HuH-7.5 (cell line): ENCODE data around the gene SCYL3.

Experiments
- DNase-seq: peaks from one replicate; pipeline ENCODE4 v3.0.0; 2011; ENCODE audit warnings: low spot score

The SCYL3 gene

GRCh38 chr1:169900571-169900970, 6.9 kb upstream of the SCYL3 start:
- DNase-seq: no peak

- no peak for DNase-seq
Observed at GRCh38 chr1:169899519-169900217, 6.0 kb upstream of the SCYL3 start.

- DNase-seq: no peak
Observed at GRCh38 chr1:169896013-169896412, 2.3 kb upstream of the SCYL3 start.

GRCh38 chr1:169894424-169895145, 889 bp upstream of the SCYL3 start:
- DNase-seq: no peak

GRCh38 chr1:169892927-169893644, 610 bp downstream of the SCYL3 start:
- DNase-seq: no peak

- DNase-seq: no peak
Observed at GRCh38 chr1:169892176-169892926, 1.3 kb downstream of the SCYL3 start.

- DNase-seq: no peak
Observed at GRCh38 chr1:169891539-169891885, 2.2 kb downstream of the SCYL3 start.

- DNase-seq: peak; percentile 22
Observed at GRCh38 chr1:169890761-169891538, 2.7 kb downstream of the SCYL3 start.

- no peak for DNase-seq
Observed at GRCh38 chr1:169889871-169890270, 3.8 kb downstream of the SCYL3 start.

- DNase-seq: no peak
Observed at GRCh38 chr1:169886931-169887330, 6.8 kb downstream of the SCYL3 start.

GRCh38 chr1:169886422-169886821, 7.3 kb downstream of the SCYL3 start:
- DNase-seq: no peak

GRCh38 chr1:169885207-169885606, 8.5 kb downstream of the SCYL3 start:
- DNase-seq: no peak

GRCh38 chr1:169884634-169885033, 9.1 kb downstream of the SCYL3 start:
- DNase-seq: no peak

- DNase-seq: no peak
Observed at GRCh38 chr1:169882039-169882511, 11.6 kb downstream of the SCYL3 start.

- no peak for DNase-seq
Observed at GRCh38 chr1:169879034-169879840, 14.5 kb downstream of the SCYL3 start.

GRCh38 chr1:169878498-169878897, 15.2 kb downstream of the SCYL3 start:
- no peak for DNase-seq

GRCh38 chr1:169877800-169878491, 15.8 kb downstream of the SCYL3 start:
- DNase-seq: no peak

GRCh38 chr1:169874229-169874628, 19.5 kb downstream of the SCYL3 start:
- no peak for DNase-seq

GRCh38 chr1:169873582-169874199, 20.0 kb downstream of the SCYL3 start:
- no peak for DNase-seq

- DNase-seq: no peak
Observed at GRCh38 chr1:169872906-169873305, 20.8 kb downstream of the SCYL3 start.
